ENCODE measurements around the gene NANOS2.

GRCh38 chr19:45901432-45901911 is 13.1 kb downstream of the NANOS2 start:
- TF ChIP-seq CTCF (IDR thresholded peaks at IDR 0.05; ENCODE audit: low read length), result no peak
- no peak for TF ChIP-seq EZH2phosphoT487 (IDR thresholded peaks at IDR 0.05; ENCODE audit: low read length)
